DOHH2 (cell line): ENCODE measurements around the gene EHD2.
A peak's percentile ranks its signal among the peaks of the same experiment; 100 is the strongest.

Source experiments
- H3F3A ChIP-seq: fragments of 200-600 bp; sonication (generic), shearing (Covaris generic); 2 replicates; pipeline ENCODE4 v1.6.0; 2016; ENCODE audit warnings: antibody characterized with exemption, mild to moderate bottlenecking; ENCODE audit not compliant: control insufficient read depth, insufficient read depth
- H3K27ac ChIP-seq: fragments of 200-600 bp; sonication (generic); 2 replicates; pipeline ENCODE4 v1.5.1; 2014; ENCODE audit warnings: low read depth, mild to moderate bottlenecking, low read length, moderate library complexity
- H3K27me3 ChIP-seq: fragments of 200-600 bp; sonication (generic); 2 replicates; pipeline ENCODE4 v1.6.1; 2014; ENCODE audit warnings: mild to moderate bottlenecking, low read length, mixed read lengths; ENCODE audit not compliant: control insufficient read depth
- H3K36me3 ChIP-seq: fragments of 200-600 bp; sonication (generic); 2 replicates; pipeline ENCODE4 v1.6.1; 2014; ENCODE audit warnings: mild to moderate bottlenecking, low read length, moderate library complexity, mixed read lengths; ENCODE audit not compliant: control insufficient read depth
- H3K4me1 ChIP-seq: fragments of 200-600 bp; sonication (generic); 2 replicates; pipeline ENCODE4 v1.6.1; 2014; ENCODE audit warnings: mild to moderate bottlenecking, low read length, mixed read lengths; ENCODE audit not compliant: control insufficient read depth
- H3K4me2 ChIP-seq: fragments of 200-600 bp; sonication (generic); 2 replicates; pipeline ENCODE4 v1.6.0; 2014; ENCODE audit warnings: mild to moderate bottlenecking, low read length, moderate library complexity
- H3K4me3 ChIP-seq: fragments of 200-600 bp; sonication (generic); 2 replicates; pipeline ENCODE4 v1.5.1; 2014; ENCODE audit warnings: mild to moderate bottlenecking, low read length, mixed read lengths
- H3K79me2 ChIP-seq: fragments of 200-600 bp; sonication (generic); 2 replicates; pipeline ENCODE4 v1.6.1; 2014; ENCODE audit warnings: mild to moderate bottlenecking, low read length, mixed read lengths; ENCODE audit not compliant: control insufficient read depth
- H3K9me2 ChIP-seq: fragments of 200-600 bp; sonication (generic); replicated peaks from 2 replicates; pipeline ENCODE4 v1.6.1; 2014; ENCODE audit warnings: mild to moderate bottlenecking, low read length, mixed read lengths; ENCODE audit not compliant: control insufficient read depth
- H3K9me3 ChIP-seq: fragments of 200-600 bp; sonication (generic); 2 replicates; pipeline ENCODE4 v1.6.1; 2014; ENCODE audit warnings: antibody characterized with exemption, low read length, mixed read lengths; ENCODE audit not compliant: control insufficient read depth, insufficient read depth
- H4K20me1 ChIP-seq: fragments of 200-600 bp; sonication (generic); 2 replicates; pipeline ENCODE4 v1.6.0; 2014; ENCODE audit warnings: low read depth, mild to moderate bottlenecking, antibody characterized with exemption, low read length, moderate library complexity; ENCODE audit not compliant: control insufficient read depth, insufficient read depth
- EZH2phosphoT487 ChIP-seq: fragments of 200-600 bp; sonication (generic); IDR thresholded peaks from 2 replicates; pipeline ENCODE4 v1.6.1; 2017; ENCODE audit warnings: borderline replicate concordance, mild to moderate bottlenecking, antibody characterized with exemption, low read length, moderate library complexity, mixed read lengths
- TF ChIP-seq, protein P1 (sequence below): fragments of 200-600 bp; sonication (generic); IDR thresholded peaks from one replicate; pipeline ENCODE4 v1.5.1; 2014; ENCODE audit warnings: antibody characterized with exemption, mild to moderate bottlenecking, low read depth, low read length; ENCODE audit not compliant: poor library complexity, severe bottlenecking

Gene EHD2

DNA sequence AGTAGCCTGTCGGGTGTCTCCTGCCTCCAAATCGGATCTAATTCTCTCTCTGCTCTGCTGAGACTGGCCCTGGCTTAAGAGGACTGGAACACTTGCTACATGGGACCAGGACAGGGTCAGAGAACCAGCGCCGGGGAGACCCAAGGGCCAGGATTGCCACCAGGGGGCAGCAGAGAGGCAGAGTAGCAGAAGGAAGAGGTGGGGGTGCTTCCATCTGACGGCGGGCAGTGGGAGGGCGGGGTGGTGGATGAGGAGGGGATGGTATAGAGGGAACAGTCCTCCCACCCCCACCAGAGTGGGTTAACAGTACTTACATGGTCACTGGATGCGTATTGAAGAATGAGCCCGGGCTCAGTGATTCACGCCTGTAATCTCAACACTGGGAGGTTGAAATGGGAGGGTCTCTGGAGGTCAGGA is 77.2 kb downstream of the EHD2 start:
- Histone ChIP-seq H4K20me1 (no peaks in the 10 kb centered on the region), H3K27me3 (no peaks in the 10 kb centered on the region), H3K79me2 (no peaks in the 10 kb centered on the region), H3K4me1 (no peaks in the 10 kb centered on the region), H3K36me3 (no peaks in the 10 kb centered on the region), H3K9me3 (no peaks in the 10 kb centered on the region), H3K27ac (no peak overlapping the region), H3K4me3 (no peak overlapping the region), H3K9me2 (no peaks in the 10 kb centered on the region), H3F3A (no peaks in the 10 kb centered on the region), H3K4me2 (no peak overlapping the region)
- no peak for TF ChIP-seq EZH2phosphoT487
- TF ChIP-seq, protein P1, sequence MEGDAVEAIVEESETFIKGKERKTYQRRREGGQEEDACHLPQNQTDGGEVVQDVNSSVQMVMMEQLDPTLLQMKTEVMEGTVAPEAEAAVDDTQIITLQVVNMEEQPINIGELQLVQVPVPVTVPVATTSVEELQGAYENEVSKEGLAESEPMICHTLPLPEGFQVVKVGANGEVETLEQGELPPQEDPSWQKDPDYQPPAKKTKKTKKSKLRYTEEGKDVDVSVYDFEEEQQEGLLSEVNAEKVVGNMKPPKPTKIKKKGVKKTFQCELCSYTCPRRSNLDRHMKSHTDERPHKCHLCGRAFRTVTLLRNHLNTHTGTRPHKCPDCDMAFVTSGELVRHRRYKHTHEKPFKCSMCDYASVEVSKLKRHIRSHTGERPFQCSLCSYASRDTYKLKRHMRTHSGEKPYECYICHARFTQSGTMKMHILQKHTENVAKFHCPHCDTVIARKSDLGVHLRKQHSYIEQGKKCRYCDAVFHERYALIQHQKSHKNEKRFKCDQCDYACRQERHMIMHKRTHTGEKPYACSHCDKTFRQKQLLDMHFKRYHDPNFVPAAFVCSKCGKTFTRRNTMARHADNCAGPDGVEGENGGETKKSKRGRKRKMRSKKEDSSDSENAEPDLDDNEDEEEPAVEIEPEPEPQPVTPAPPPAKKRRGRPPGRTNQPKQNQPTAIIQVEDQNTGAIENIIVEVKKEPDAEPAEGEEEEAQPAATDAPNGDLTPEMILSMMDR, result peak; percentile 95

DNA sequence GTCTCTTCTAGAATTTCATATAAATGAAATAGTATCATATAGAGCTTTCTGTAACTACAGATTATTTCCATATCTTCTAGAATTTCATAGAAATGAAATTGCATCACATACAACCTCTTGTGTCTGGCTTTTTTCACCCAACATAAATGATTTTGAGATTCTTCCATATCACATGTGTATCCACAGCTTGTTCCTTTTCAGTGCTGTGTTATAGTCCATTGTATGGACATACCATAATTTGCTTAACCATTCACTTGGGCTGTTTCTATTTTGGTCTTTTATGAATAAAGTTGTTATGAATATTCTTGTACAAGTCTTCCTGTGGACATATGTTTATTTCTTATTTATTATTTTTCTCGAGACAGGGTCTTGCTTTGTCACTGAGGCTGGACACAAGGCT is 79.4 kb downstream of the EHD2 start:
- H3K9me2 ChIP-seq, result no peaks in the 10 kb centered on the region
- no peaks in the 10 kb centered on the region for H4K20me1 ChIP-seq
- H3K27me3 ChIP-seq, result no peaks in the 10 kb centered on the region
- no peak overlapping the region for H3K4me3 ChIP-seq
- H3K4me2 ChIP-seq, result no peak overlapping the region
- H3K36me3 ChIP-seq, result no peaks in the 10 kb centered on the region
- H3K4me1 ChIP-seq, result no peaks in the 10 kb centered on the region
- no peaks in the 10 kb centered on the region for H3K9me3 ChIP-seq
- no peaks in the 10 kb centered on the region for H3F3A ChIP-seq
- H3K27ac ChIP-seq, result no peak overlapping the region
- H3K79me2 ChIP-seq, result no peaks in the 10 kb centered on the region
- TF ChIP-seq EZH2phosphoT487, result no peak
- TF ChIP-seq, protein P1, result no peak
